ENCODE results near the gene BAD.
"Not testable (repeated sequence)": the region's sequence is repeated elsewhere in the genome, so short reads cannot be mapped to it uniquely, and the experiment has no call there.

DNA sequence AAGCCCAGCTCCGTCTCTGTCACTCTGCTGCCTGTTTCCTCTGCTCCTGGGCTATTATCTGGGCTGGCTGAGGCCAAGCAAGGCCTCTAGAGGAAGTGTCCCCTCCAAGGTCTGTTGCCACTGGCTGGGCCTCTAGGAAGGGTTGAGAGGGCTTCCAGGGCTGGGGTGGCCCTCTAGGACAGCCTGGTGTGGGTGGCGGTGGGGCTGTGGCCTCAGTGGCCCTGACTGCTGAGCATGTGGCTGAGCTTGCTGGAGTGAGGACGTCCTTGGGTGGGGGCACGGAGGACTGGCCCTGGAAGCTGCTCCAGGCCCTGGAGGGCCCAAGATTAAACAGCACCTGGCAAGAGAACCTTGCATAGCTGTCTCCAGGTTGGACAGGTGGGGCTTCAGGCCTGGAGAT lies 39.5 kb upstream of the BAD start:
- TF ChIP-seq, protein P1, sequence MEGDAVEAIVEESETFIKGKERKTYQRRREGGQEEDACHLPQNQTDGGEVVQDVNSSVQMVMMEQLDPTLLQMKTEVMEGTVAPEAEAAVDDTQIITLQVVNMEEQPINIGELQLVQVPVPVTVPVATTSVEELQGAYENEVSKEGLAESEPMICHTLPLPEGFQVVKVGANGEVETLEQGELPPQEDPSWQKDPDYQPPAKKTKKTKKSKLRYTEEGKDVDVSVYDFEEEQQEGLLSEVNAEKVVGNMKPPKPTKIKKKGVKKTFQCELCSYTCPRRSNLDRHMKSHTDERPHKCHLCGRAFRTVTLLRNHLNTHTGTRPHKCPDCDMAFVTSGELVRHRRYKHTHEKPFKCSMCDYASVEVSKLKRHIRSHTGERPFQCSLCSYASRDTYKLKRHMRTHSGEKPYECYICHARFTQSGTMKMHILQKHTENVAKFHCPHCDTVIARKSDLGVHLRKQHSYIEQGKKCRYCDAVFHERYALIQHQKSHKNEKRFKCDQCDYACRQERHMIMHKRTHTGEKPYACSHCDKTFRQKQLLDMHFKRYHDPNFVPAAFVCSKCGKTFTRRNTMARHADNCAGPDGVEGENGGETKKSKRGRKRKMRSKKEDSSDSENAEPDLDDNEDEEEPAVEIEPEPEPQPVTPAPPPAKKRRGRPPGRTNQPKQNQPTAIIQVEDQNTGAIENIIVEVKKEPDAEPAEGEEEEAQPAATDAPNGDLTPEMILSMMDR (IDR thresholded peaks at IDR 0.05; ENCODE audit: insufficient read depth, low read depth, low read length): not testable (repeated sequence)
- not testable (repeated sequence) for TF ChIP-seq EZH2 (IDR thresholded peaks at IDR 0.05; ENCODE audit: insufficient read depth, low read length)

All from astrocyte (in vitro differentiated cells and primary cell).